Adrenal gland (tissue), 12 donors: ENCODE measurements around the gene PER3. TPM values are rescaled to one million over a fixed set of nuclear protein-coding genes. Genes with fewer than 3 reads are reported as not detected.

Experiments
- DNase-seq, 7 donors: peaks; one replicate each; pipeline ENCODE4 v3.0.0-alpha.2; 2019 to 2020
- H3K27ac ChIP-seq, 5 donors: fragments of 200-600 bp; sonication (generic) in 4 of 5; 1 replicate in 3 of 5; 2 replicates in 2 of 5; pipeline versions ENCODE4 v1.5.1 to v1.8.0; 2016 to 2020; ENCODE audit warnings: mild to moderate bottlenecking in 1 of 5
- H3K27me3 ChIP-seq: fragments of 200-600 bp; 2 replicates; pipeline ENCODE4 v1.8.0; 2021
- H3K36me3 ChIP-seq, 2 donors: fragments of 200-600 bp; replicated peaks in 1 of 2; 1 replicate in 1 of 2; 2 replicates in 1 of 2; pipeline versions ENCODE4 v1.5.1 to v1.8.0; 2018 to 2022
- H3K4me1 ChIP-seq, 2 donors: fragments of 200-600 bp; replicated peaks in 1 of 2; 1 replicate in 1 of 2; 2 replicates in 1 of 2; pipeline versions ENCODE4 v1.5.1 to v1.8.0; 2018 to 2021
- H3K4me3 ChIP-seq, 4 donors: fragments of 200-600 bp; sonication (generic) in 3 of 4; one replicate each; pipeline ENCODE4 v1.5.1; 2016 to 2018
- H3K9me3 ChIP-seq, 3 donors: fragments of 200-600 bp; sonication (generic) in 1 of 3; replicated peaks in 1 of 3; 1 replicate in 2 of 3; 2 replicates in 1 of 3; pipeline versions ENCODE4 v1.5.1 to v1.8.0; 2016 to 2021
- CTCF ChIP-seq, 6 experiments: fragments of 450-650 bp in 4 of 6; fragments of 200-600 bp in 2 of 6; sonication (generic) in 1 of 6; IDR thresholded peaks; 1 replicate in 5 of 6; 2 replicates in 1 of 6; pipeline versions ENCODE4 v1.5.1 to v1.8.0; 2016 to 2021; ENCODE audit warnings: antibody characterized with exemption in 6 of 6, mild to moderate bottlenecking in 2 of 6, moderate library complexity in 1 of 6
- POLR2A ChIP-seq, 2 donors: fragments of 450-650 bp; IDR thresholded peaks; one replicate each; pipeline ENCODE4 v1.6.1; 2017; ENCODE audit warnings: antibody characterized with exemption in 2 of 2, mild to moderate bottlenecking in 2 of 2, moderate library complexity in 1 of 2
- WGBS, 4 donors: extraction: QIAGEN DNeasy Blood & Tissue Kit in 2 of 4; methylation state at CpG; one replicate each; pipeline versions ENCODE4 v1.1.5 to v1.1.7; 2013 to 2017; 5-methylcytosine and 5-hydroxymethylcytosine counted together
- intact Hi-C, 2 donors: fragments of 100-400 bp; cut with DNase I; formaldehyde crosslinking; loops; one replicate each; pipeline versions ENCODE4 v1.14.1 to v1.15.0; 2022 to 2023
- polyA plus RNA-seq, 3 donors: library from polyadenylated mRNA; stranded (reverse); fragments of 200-250 nt in 2 of 3; fragments of 350-450 nt in 1 of 3; fragmentation: Illumina TruSeq in 1 of 3; extraction: RNeasy Lipid Tissue Mini Kit (QIAGEN cat#74804) in 1 of 3; gene quantifications; one replicate each; pipeline ENCODE4 v1.2.3, GENCODE V29; 2013 to 2014
- total RNA-seq, 9 donors: library from RNA; depleted of rRNA in 4 of 9; stranded (reverse); fragments of >200 nt in 4 of 9; fragments of 120-200 nt in 1 of 9; fragmentation: NEBNext Ultra II Directional in 1 of 9; extraction: Animal tissue kit (Norgen Biotek cat#: 25700) in 1 of 9; gene quantifications; one replicate each; pipeline versions ENCODE4 v1.1.0 to v1.2.4, GENCODE V29; 2013 to 2023
- donor health status: healthy with polysubstance abuse.
- donor health status: Bipolar disorder and iron deficiency.
- donor health status: DM: yes; HTN: yes; CAD: no.
- donor health status: DM: no; HTN: no; CAD: no.
- donor health status: DM: no; HTN: no; CAD: no.
- donor health status: DM: yes; HTN: yes; CAD: no.

Gene PER3
- total and polyA plus RNA-seq, 12 donors, result 8.8 to 29.0 (median 16.9) TPM

GRCh38 chr1:7813677-7814373, 29.7 kb downstream of the PER3 start:
- TF ChIP-seq CTCF (IDR thresholded peaks at IDR 0.05) (no peak), POLR2A (IDR thresholded peaks at IDR 0.05) (no peak)
- intact Hi-C loops, result loop anchor here in 1 of 2 donors (10.0 kb wide), 1 partner anchor 91 kb away; no protein-coding TSS in a partner anchor
- no peak for DNase-seq
- Histone ChIP-seq H3K27me3 (no peaks in the 10 kb centered on the region), H3K4me1 (no peaks in the 10 kb centered on the region), H3K36me3 (peaks cover 0 to 36% of the 10 kb centered on the region in 2 donors), H3K4me3 (no peak overlapping the region), H3K9me3 (no peaks in the 10 kb centered on the region), H3K27ac (no peak overlapping the region)
- 89 to 100% (median 97%) methylated on average over 3 of the region's 3 CpGs for WGBS, 4 donors

GRCh38 chr1:7821282-7821681, 37.2 kb downstream of the PER3 start:
- no peak for DNase-seq
- Histone ChIP-seq H3K4me1 (no peaks in the 10 kb centered on the region), H3K9me3 (no peaks in the 10 kb centered on the region), H3K27me3 (no peaks in the 10 kb centered on the region), H3K27ac (no peak overlapping the region), H3K4me3 (no peak overlapping the region), H3K36me3 (peaks cover 0 to 43% of the 10 kb centered on the region in 2 donors)
- no peak for TF ChIP-seq POLR2A (IDR thresholded peaks at IDR 0.05)
- TF ChIP-seq CTCF (IDR thresholded peaks at IDR 0.05), result no peak
- intact Hi-C loops, result no loop called here
- WGBS, 4 donors, result 80 to 95% (median 92%) methylated on average over 3 of the region's 3 CpGs

GRCh38 chr1:7824701-7825100, 40.6 kb downstream of the PER3 start:
- H3K36me3 ChIP-seq, result peaks cover 0 to 52% of the 10 kb centered on the region in 2 donors
- no peaks in the 10 kb centered on the region for H3K4me1 ChIP-seq
- H3K4me3 ChIP-seq, result no peak overlapping the region
- no peak overlapping the region for H3K27ac ChIP-seq
- no peak for DNase-seq
- no peaks in the 10 kb centered on the region for H3K27me3 ChIP-seq
- intact Hi-C loops, result no loop called here
- 92 to 97% (median 95%) methylated on average over 8 of the region's 8 CpGs for whole genome bisulfite sequencing, 4 donors
- H3K9me3 ChIP-seq, result no peaks in the 10 kb centered on the region
- TF ChIP-seq POLR2A (IDR thresholded peaks at IDR 0.05) (no peak), CTCF (IDR thresholded peaks at IDR 0.05) (no peak)

GRCh38 chr1:7826363-7826762, 42.3 kb downstream of the PER3 start:
- no peak for TF ChIP-seq CTCF (IDR thresholded peaks at IDR 0.05)
- no peak for TF ChIP-seq POLR2A (IDR thresholded peaks at IDR 0.05)
- no peak overlapping the region for H3K4me3 ChIP-seq
- intact Hi-C loops, result no loop called here
- no peak for DNase-seq
- WGBS, 4 donors, result 79 to 91% (median 87%) methylated on average over 7 of the region's 7 CpGs
- no peak overlapping the region for H3K27ac ChIP-seq
- H3K9me3 ChIP-seq, result no peaks in the 10 kb centered on the region
- no peaks in the 10 kb centered on the region for H3K4me1 ChIP-seq
- peaks cover 0 to 49% of the 10 kb centered on the region in 2 donors for H3K36me3 ChIP-seq
- H3K27me3 ChIP-seq, result no peaks in the 10 kb centered on the region
